Activated effector memory CD4-positive, alpha-beta T cell treated with anti-CD3 and anti-CD28 coated beads, Interleukin-2, amount 50 U/mL, for 16 hours (primary cell): Measurements from ENCODE around the gene SLC16A2.
"Not testable (repeated sequence)": the region's sequence is repeated elsewhere in the genome, so short reads cannot be mapped to it uniquely, and the experiment has no call there.

Experiments
- DNase-seq: peaks from one replicate; pipeline ENCODE4 v3.0.0-alpha.2; 2020

SLC16A2 gene

DNA sequence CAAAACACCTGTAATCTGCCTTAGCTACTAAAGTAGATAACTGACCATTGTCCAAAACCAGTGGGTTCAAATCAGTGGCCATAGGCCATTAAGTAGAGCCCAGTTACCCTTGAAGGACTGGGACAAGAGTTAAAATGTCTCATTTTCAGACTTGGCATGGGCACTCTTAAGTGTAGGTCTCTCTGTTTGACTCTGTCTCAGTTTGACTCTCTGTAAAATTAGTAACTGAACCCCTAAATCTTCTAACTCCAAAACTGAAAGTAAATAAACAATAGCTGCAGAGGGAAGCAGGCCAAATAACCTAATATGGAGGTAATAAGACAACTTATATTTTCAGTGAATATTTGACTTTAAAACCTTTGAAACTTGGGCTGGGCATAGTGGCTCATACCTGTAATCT, 89.1 kb downstream of the SLC16A2 start:
- DNase-seq, result no peak

DNA sequence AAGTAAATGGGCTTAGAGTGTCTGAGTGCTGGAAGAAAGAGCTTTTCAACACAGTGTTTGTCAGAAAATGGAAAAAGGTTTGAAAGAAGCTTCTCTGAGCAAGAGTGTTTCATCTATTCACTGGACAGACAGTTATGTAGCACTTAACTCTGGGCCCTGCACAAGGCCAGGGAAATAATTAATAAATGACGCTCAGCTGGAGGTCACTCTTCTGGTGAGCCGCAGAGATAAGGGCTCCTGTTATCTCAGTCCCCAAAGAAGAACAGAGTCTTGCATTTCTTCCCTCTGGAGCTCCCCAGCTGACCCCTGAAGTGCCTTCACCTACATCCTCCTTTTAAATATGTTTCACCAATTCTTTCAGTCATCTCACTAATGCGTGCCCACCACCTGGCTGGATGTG, 90.4 kb downstream of the SLC16A2 start:
- DNase-seq, result no peak

DNA sequence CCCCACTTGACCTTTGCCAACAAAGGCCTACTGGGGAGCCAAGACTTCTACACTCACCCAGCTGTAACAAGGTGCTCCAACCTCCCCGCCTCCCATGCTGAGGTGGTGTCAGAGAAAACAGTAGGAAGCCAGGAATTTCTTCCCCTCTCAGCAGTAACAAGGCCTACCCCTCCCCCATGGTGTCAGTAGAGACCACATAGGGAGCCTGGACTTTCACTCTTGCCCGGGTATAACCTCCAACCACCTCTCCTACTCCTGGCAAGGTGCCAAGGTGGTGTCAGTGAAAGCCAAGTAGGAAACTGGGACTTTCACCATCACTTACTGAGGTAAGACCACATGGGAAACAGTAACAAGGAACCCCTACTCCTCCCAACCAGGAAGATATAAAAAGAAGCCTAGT, 93.1 kb downstream of the SLC16A2 start:
- no peak for DNase-seq

DNA sequence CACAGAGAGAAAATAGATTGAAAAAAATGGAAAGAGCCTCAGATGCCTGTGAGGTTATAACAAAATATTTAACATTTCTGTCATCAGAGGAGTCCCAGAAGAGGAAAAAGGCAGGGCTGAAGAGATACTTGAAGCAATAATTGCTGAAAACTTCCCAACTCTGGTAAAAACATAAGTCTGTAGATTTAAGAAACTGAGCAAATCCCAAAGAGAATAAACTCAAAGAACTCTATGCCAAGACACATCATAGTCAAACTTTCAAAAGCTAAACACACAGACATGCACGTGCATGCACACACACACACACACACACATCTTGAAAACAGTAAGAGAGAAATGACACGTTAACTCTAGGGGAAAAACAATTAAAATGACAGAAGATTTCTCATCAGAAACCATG, 94.1 kb downstream of the SLC16A2 start:
- no peak for DNase-seq

- DNase-seq, result not testable (repeated sequence)
Measured at GRCh38 chrX:74516013-74516412, 94.7 kb downstream of the SLC16A2 start.

DNA sequence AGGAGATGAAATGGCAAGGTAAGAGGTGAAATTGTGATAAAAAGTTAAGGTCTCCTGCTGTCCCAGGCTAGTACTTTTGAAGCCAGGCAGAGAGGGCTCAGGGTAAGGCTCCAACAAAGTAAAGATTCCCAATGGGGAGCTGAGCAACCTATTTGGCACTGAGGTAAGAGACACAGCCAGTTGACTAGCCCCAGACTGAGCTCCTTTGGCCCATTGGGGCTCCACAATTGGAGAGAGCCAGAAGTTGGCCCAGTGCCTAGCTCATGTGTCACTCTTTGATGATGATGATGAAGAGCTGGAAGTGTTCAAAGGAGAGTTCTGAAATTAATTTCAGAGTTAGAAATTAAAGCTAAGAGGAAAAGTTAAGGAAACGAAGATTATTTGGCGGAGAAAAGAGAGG, 98.6 kb downstream of the SLC16A2 start:
- DNase-seq, result no peak

- DNase-seq, result no peak
Measured at GRCh38 chrX:74520291-74520690, 99.0 kb downstream of the SLC16A2 start.

GRCh38 chrX:74520896-74521295, 99.6 kb downstream of the SLC16A2 start:
- no peak for DNase-seq

DNA sequence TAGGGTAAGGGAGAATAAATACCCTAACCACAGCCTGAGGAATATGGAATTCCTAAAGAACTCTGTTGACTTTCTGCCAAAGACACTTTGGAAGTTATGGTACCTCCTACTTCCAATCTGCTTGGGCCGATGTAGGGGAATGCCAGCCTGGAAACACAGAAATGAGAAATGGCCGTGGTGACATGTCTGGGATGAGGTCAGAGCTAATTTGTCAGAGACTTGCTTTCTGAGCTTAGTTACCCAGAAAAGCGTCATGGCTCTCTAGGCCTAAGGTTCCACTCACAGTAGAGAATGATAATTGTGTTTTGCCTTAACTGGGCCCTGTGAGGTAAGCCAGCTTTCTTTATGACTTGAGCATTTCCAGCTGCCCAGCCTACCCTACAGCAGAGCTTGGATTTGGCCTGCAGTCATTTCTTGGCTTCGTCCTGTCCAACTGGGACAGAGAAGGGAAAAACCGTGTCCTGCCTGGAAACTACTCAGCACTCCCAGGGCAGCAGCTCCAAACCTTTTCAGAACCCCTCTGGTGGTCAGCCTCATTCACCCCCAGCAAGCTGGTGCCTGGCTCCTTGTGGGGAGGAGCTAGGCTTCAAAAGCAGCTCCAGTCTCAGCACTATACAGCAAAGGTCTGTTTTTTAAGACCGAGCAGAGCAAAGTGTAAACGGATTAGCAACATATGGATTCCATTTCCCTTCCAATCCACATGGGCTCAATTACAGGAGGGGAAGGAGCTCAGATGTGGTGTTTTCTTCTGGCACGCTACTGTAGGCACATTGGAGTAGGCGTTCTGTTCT, 100.9 kb downstream of the SLC16A2 start:
- DNase-seq, result no peak

DNA sequence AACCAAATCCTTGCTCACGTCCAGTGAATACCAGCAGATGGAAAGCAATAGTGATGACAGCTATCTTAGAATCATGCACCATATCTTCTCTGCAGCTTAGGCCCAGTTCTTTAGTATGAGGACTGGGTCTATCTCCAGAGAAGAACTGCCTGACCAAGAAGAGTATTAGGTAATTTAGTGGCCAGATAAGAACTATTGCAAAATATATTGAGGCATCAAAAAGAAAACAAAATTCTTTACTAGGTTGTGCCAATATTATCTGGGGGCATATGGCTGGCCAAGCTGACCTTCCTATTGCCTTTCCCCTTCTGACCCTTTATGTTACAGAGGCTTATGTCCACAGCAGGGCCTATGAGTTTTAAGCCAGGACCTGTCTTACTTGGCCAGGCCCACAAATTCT, 101.9 kb downstream of the SLC16A2 start:
- DNase-seq, result no peak

- no peak for DNase-seq
Measured at GRCh38 chrX:74523870-74524735, 102.8 kb downstream of the SLC16A2 start.

DNA sequence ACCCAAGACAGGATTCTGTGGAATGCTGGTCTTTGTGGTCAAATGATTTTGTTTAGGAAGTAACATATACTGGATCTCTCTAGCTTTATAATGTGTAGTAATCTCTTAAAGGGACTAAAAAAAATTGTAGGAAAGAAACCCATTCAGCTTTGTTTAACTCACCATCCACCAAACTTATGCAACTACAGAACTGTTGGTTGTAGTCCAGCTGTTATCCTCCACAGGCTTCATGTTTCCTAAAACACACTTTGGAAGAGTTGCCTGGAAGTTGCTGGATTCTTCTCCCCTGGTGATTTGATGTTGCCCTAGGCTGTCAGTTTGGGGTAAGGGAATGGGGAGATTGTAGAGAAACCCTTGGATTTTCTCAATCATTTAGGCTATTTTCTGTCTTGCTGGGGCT, 103.8 kb downstream of the SLC16A2 start:
- no peak for DNase-seq

- no peak for DNase-seq
Measured at GRCh38 chrX:74526764-74527163, 105.5 kb downstream of the SLC16A2 start.

- DNase-seq, result no peak
Measured at GRCh38 chrX:74527350-74527749, 106.1 kb downstream of the SLC16A2 start.

GRCh38 chrX:74529311-74529710, 108.0 kb downstream of the SLC16A2 start:
- no peak for DNase-seq

DNA sequence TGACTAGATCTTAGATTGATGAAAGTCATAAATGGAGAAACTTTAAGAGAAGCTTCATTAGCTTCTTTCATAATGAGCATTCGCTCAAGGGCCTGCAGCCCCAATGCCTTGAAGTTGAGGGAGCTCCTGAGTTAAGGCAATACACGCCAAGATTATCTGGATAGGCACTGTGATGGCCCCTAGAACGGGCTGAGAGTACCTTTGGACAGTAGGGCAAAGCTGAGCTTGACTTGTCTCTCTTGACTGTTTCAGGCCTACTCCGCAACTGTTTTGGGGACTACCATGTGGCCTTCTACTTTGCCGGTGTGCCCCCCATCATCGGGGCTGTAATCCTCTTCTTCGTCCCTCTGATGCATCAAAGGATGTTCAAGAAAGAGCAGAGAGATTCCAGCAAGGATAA, 109.8 kb downstream of the SLC16A2 start:
- DNase-seq, result no peak

GRCh38 chrX:74534569-74535038, 113.3 kb downstream of the SLC16A2 start:
- DNase-seq, result no peak

DNA sequence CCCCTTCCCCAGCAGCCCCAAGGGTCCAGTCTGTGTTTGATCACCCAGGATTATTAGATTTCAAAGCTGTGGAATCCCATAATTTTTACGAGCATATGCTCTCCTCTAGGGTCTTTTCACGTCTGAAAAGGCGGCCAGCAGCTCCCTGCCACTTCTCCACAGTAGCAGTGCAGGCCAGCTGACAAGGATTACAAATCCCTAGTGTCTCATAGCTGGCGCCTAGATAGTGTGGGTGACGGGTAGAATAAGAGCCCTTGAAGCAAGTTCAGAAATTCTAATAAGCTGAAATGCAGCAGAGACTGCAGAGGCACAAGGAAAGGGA, 113.8 kb downstream of the SLC16A2 start:
- DNase-seq, result no peak

DNA sequence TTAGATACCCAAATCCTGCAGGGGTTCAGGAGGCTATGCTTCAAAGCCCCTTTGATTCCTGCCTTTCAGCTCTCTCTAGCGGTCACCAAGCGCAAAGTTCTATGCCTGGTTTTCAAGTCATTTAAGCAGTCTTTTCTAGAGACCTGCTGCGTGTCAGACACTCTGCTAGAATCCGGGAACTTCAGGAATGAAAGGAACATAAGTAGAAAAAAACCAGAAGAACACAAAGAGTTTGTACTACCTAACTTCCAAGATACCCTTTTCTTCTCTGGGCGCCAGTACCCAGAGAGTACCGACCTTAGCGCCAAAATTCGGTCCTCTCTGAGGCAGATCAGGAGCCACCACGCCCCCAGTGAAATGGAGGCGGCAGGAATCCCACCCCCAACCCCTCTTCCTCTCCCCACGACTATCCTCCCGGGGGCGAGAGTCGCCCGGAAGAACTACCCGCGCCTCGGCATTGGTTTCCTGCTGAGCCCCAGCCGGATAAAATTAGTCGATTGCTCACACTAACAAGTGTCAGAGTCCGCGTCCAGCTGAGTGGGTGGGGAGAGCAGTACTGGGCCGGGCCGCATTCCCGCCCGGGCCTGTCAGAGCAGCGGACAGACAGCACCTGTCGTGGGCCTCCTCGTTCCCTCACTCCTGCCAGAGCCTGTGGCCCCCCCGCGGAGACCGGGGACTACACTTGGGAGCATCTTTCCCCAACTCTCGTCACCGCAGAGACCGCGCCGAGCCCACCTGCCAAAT, 114.3 kb downstream of the SLC16A2 start:
- DNase-seq, result peak; percentile 69

GRCh38 chrX:74536152-74536831, 115.0 kb downstream of the SLC16A2 start:
- DNase-seq, result peak; percentile 69

GRCh38 chrX:74536832-74537371, 115.6 kb downstream of the SLC16A2 start:
- no peak for DNase-seq

GRCh38 chrX:74540635-74541249, 119.4 kb downstream of the SLC16A2 start:
- no peak for DNase-seq
